Body of pancreas (tissue), 4 donors: ENCODE data around the gene DMD. TPM values are rescaled to one million over a fixed set of nuclear protein-coding genes. Genes with fewer than 3 reads are reported as not detected.

Source experiments
- ATAC-seq: fragments of 150-250 bp; one replicate; pipeline ENCODE4 v1.9.1; 2016
- DNase-seq, 4 donors: peaks; one replicate each; pipeline ENCODE4 v3.0.0-alpha.2; 2019
- H3K27ac ChIP-seq, 4 donors: fragments of 200-600 bp; sonication (generic); 1 replicate in 3 of 4; 2 replicates in 1 of 4; pipeline versions ENCODE4 v1.5.1 to v1.6.1; 2016 to 2019; ENCODE audit warnings: mild to moderate bottlenecking in 1 of 4, mixed read lengths in 1 of 4, moderate library complexity in 1 of 4
- H3K27me3 ChIP-seq, 2 donors: fragments of 200-600 bp; sonication (generic); one replicate each; pipeline ENCODE4 v1.6.0; 2016; ENCODE audit warnings: mild to moderate bottlenecking in 1 of 2
- H3K36me3 ChIP-seq, 2 donors: fragments of 200-600 bp; sonication (generic); replicated peaks in 1 of 2; 2 replicates each; pipeline ENCODE4 v1.5.1; 2016; ENCODE audit warnings: low read depth in 2 of 2; ENCODE audit not compliant: insufficient read depth in 1 of 2
- H3K4me1 ChIP-seq: fragments of 200-600 bp; sonication (generic); one replicate; pipeline ENCODE4 v1.6.0; 2016
- H3K4me3 ChIP-seq, 2 donors: fragments of 200-600 bp; sonication (generic); 1 replicate in 1 of 2; 2 replicates in 1 of 2; pipeline ENCODE4 v1.5.1; 2016 to 2019
- H3K9me3 ChIP-seq, 3 donors: fragments of 200-600 bp; sonication (generic); 1 replicate in 2 of 3; 2 replicates in 1 of 3; pipeline ENCODE4 v1.5.1; 2016
- CTCF ChIP-seq, 7 experiments: fragments of 450-650 bp in 4 of 7; fragments of 200-600 bp in 3 of 7; sonication (generic) in 3 of 7; IDR thresholded peaks; one replicate each; pipeline ENCODE4 v1.5.1; 2016 to 2019; ENCODE audit warnings: antibody characterized with exemption in 7 of 7
- POLR2A ChIP-seq, 3 donors: fragments of 450-650 bp; IDR thresholded peaks; one replicate each; pipeline ENCODE4 v1.6.1; 2016; ENCODE audit warnings: antibody characterized with exemption in 3 of 3, mild to moderate bottlenecking in 2 of 3
- WGBS, 2 donors: methylation state at CpG; one replicate each; pipeline ENCODE4 v1.1.5; 2017; 5-methylcytosine and 5-hydroxymethylcytosine counted together
- intact Hi-C: fragments of 100-400 bp; cut with DNase I; formaldehyde crosslinking; loops from one replicate; pipeline ENCODE4 v1.15.1; 2023
- total RNA-seq, 2 donors: library from RNA; depleted of rRNA; stranded (reverse); fragments of >200 nt; gene quantifications; one replicate each; pipeline ENCODE4 v1.1.0, GENCODE V29; 2016

Gene DMD
- total RNA-seq, 2 donors from 2014 or later = 28.5 to 38.6 TPM

DNA sequence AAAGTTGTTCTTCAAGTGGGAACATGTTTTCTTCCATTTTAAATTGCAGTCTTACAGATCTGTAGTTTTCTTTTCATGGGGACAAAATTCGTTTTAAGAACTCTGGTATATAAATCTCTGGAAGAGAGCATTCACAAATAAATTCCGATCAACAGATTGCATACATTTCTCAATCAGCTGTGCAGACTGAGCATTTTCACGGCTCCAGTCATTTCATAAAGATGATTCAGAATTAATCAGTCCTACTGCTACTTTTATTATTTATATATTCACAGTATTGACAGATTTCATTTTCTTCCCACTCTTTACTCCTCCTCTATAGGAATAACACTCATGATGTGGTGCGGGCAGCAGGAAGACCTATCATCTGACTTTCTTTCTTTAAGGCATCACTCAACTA is 1604.6 kb downstream of the DMD start:
- DNase-seq (no peak), ATAC-seq (no peak)
- 74 to 78% methylated on average over 4 of the region's 4 CpGs for WGBS, 2 donors
- Histone ChIP-seq H3K4me1 (no peaks in the 10 kb centered on the region), H3K36me3 (no peaks in the 10 kb centered on the region), H3K27me3 (no peaks in the 10 kb centered on the region), H3K27ac (no peak overlapping the region), H3K9me3 (no peaks in the 10 kb centered on the region), H3K4me3 (no peak overlapping the region)
- TF ChIP-seq POLR2A (IDR thresholded peaks at IDR 0.05) = no peak
- TF ChIP-seq CTCF (IDR thresholded peaks at IDR 0.05) = no peak
- intact Hi-C loops = no loop called here

DNA sequence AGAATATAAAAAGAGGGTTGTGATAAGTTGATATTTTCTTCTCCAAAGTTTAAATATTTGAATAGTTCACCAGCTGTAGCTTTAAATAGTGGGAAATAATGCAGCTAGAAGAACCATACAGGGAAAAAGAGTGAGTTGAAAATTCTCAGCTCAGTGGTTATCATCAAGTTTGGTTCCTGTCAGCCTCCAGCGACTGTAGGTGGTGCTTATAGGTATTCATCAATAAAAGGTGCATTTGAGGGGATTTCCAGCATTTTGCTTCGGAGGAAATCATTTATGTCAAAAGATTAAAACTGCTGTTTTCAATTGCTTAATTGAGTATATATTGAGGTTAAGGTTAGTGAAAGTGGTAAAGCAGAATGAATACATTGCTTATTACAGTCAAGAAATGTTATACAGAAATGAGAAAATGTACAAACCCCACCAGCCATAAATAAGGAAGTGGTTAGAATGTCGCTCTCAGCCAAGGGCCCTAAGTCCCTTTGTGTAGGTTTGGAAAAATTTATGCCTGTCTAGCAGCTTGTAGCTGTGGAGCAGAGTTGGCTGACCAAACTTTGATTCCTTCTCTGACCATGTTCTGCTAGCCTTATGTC is 1606.6 kb downstream of the DMD start:
- TF ChIP-seq CTCF (IDR thresholded peaks at IDR 0.05) = no peak
- TF ChIP-seq POLR2A (IDR thresholded peaks at IDR 0.05) = no peak
- H3K36me3 ChIP-seq = no peaks in the 10 kb centered on the region
- no peaks in the 10 kb centered on the region for H3K4me1 ChIP-seq
- no peak overlapping the region for H3K4me3 ChIP-seq
- H3K27ac ChIP-seq = no peak overlapping the region
- intact Hi-C loops = no loop called here
- DNase-seq = no peak
- no peaks in the 10 kb centered on the region for H3K9me3 ChIP-seq
- ATAC-seq = no peak
- WGBS, 2 donors = 77 to 92% methylated on average over 3 of the region's 3 CpGs
- no peaks in the 10 kb centered on the region for H3K27me3 ChIP-seq

DNA sequence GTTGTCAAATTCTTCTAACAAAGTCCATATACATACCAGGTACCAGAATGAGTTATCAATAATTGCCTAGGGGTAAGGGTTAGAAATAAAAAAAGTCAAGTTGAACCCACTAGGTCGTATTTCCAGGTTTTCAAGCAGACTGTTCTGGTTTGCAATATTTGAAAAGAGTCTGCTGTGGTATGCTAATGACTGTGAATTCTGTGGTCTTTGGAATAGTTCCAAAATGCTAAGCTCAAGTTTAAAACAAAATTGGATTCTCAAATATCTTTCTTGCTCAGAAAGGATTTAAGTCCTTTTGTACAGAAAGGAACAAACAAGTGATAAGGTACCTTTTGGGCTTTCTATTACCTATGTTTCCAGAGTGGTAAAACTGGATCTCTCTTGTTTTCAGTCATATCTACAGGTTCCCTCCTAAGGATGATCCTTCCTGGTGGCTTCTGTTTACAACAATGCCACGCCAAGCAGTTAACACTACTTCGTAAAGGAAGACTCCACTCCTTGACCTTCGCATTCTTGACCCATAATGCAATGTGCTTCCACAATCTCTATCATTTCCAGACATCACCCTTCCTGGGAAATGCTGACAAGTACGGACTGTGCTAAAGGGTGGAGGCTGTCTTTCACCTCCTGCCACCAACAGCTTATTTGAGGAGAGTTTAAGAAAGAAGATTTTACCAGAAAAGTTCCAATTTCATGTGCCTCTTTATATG is 1607.8 kb downstream of the DMD start:
- DNase-seq = no peak
- Histone ChIP-seq H3K36me3 (no peaks in the 10 kb centered on the region), H3K27me3 (no peaks in the 10 kb centered on the region), H3K27ac (no peak overlapping the region), H3K4me3 (no peak overlapping the region), H3K4me1 (no peaks in the 10 kb centered on the region), H3K9me3 (no peaks in the 10 kb centered on the region)
- no peak for TF ChIP-seq CTCF (IDR thresholded peaks at IDR 0.05)
- no peak for TF ChIP-seq POLR2A (IDR thresholded peaks at IDR 0.05)
- WGBS, 2 donors = 47 to 79% methylated on average over 5 of the region's 5 CpGs
- no peak for ATAC-seq
- intact Hi-C loops = no loop called here

GRCh38 chrX:31600823-31601222 is 1610.5 kb downstream of the DMD start:
- Histone ChIP-seq H3K4me1 (no peaks in the 10 kb centered on the region), H3K36me3 (no peaks in the 10 kb centered on the region), H3K9me3 (no peaks in the 10 kb centered on the region), H3K4me3 (no peak overlapping the region), H3K27me3 (no peaks in the 10 kb centered on the region), H3K27ac (no peak overlapping the region)
- ATAC-seq (no peak), DNase-seq (no peak)
- TF ChIP-seq CTCF (IDR thresholded peaks at IDR 0.05) = no peak
- no peak for TF ChIP-seq POLR2A (IDR thresholded peaks at IDR 0.05)
- intact Hi-C loops = no loop called here
- 87 to 89% methylated on average over 3 of the region's 3 CpGs for WGBS, 2 donors

DNA sequence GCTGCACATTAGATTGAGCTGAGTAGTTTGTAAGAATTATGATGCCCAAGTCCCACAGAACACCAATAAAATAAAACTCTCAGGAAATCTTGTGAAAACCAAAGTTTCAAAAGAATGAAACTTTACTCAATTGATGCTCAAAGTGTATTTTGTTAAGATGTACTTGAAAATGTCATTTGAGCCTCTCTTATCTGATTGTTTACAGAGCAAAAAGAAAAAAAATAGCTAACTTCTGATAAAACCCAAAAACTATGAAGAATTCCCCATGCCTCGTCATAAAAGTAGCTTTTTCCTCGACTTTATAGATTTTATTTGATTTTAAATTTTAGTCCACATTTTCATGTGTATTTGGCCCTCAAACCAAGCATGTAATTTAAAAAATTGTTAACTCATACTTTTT is 1618.0 kb downstream of the DMD start:
- H3K36me3 ChIP-seq = no peaks in the 10 kb centered on the region
- H3K9me3 ChIP-seq = no peaks in the 10 kb centered on the region
- TF ChIP-seq POLR2A (IDR thresholded peaks at IDR 0.05) = no peak
- no peak for TF ChIP-seq CTCF (IDR thresholded peaks at IDR 0.05)
- WGBS, 2 donors = 73 to 75% methylated on average over 2 of the region's 2 CpGs
- no peak overlapping the region for H3K27ac ChIP-seq
- ATAC-seq (no peak), DNase-seq (no peak)
- no peaks in the 10 kb centered on the region for H3K27me3 ChIP-seq
- H3K4me3 ChIP-seq = no peak overlapping the region
- no peaks in the 10 kb centered on the region for H3K4me1 ChIP-seq
- intact Hi-C loops = no loop called here
